HG03280 (cell line): ENCODE results near the gene LAMC1.

Source experiments
- ATAC-seq: cut with Tn5 transposase; IDR thresholded peaks from one replicate; pipeline ENCODE4 v1.9.1; 2021; ENCODE audit warnings: mild to moderate bottlenecking, moderate library complexity; ENCODE audit not compliant: unreplicated experiment

The LAMC1 gene

DNA sequence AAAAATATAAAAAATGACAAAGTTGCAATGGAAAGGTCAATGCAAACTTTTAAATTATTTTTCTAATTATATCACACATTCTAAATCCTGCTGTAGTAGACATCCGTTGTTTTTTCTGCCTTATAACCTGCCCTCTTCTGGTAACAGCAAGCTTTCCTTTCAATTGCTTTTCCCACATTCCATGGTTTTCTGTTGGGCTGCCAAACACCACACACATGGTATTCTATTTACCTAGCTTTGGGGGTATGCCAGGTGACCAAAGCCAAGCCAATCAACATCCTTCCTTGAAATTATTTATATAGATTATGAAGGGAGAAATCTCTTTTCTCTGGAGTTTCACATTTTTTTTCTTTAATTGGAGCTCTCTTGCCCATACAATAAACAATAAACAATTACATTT lies 3.4 kb upstream of the LAMC1 start:
- ATAC-seq: no peak

DNA sequence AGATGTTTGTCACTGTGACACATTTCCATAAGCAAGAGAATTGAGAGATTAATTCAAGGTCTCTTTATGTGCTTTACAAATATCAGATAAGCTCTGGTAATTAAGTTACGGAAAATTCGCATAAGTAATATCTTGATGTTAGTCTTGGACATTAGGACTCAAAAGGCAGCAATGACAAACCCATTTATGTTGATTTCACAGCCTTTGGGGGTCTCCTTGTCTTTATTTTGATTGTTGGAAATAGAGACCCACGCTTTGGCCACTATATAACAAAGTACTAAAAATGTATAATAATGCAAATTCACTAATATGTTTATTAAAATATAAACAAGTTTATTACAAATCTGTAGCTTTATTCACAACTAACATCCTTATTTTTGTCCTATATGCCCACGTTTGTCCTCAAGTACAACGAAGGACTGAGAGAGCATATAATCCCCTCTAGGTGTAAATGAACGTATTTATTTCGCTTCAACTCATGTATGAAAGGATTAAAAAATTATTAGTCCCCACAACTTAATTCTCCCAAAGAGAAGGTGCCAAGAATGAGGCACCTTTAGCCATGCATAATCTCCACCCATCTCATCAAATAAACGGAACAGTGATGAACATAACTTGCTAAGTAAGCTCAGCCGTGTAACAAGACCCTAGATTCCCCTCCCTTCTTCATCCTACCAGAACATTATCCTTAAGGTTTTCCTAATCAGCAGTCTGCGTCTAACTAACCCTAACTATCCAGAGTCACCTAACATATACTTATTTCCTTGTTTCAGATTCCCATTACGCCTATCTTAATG lies 1.6 kb upstream of the LAMC1 start:
- no peak for ATAC-seq

GRCh38 chr1:183022202-183023145 lies 746 bp upstream of the LAMC1 start:
- peak; percentile 29 for ATAC-seq

- peak; percentile 80 for ATAC-seq
Measured at GRCh38 chr1:183023601-183024316, 539 bp downstream of the LAMC1 start.

DNA sequence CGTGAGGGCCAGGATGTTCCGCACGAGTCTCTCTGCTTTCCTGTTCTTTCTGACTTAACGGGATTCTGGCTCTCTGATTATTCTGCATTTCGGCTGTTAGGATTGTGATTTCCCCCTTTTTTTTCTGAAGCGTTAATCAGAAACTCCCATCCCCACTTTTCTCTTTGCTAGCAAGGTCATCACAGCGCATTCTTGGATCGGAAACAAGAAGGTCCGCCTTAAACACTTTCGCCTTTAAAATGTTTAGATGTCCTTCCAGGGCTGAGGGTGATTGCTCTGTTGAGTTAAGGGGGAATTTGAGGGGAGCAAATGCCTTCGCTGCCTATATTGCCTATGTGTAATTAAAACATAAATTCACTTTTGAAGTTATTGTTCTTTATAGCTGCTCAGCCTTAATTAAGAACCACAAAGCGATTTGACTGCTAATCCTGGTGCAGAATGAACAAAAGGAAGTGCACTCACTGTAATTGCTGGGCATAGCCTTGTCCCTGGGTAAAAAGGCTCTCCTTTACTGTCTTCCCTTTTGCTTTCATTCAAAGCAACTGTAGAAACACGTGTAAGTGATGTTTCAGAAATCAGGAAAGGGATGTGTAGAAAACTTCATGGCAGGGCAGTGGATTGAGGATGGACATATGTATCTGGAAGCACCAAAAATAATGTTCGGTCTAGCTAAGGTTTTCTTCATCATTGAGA lies 1.2 kb downstream of the LAMC1 start:
- ATAC-seq: no peak

DNA sequence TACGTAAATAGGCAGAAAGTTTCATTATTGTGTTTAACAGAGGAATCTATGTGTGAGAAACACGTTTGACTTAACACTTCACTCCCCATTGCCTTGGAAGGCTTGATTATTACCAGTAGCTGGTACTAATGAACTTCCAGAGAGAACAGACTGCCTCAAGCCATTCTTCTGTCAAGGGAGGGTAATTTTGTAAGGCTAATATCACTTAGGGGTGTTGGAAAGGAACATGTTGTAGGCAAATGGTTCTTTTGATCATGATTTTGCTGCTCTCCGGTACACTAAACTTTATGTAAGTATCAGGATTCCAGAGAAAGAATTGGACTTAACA lies 1.8 kb downstream of the LAMC1 start:
- ATAC-seq: no peak

GRCh38 chr1:183025782-183026774 lies 2.9 kb downstream of the LAMC1 start:
- no peak for ATAC-seq

DNA sequence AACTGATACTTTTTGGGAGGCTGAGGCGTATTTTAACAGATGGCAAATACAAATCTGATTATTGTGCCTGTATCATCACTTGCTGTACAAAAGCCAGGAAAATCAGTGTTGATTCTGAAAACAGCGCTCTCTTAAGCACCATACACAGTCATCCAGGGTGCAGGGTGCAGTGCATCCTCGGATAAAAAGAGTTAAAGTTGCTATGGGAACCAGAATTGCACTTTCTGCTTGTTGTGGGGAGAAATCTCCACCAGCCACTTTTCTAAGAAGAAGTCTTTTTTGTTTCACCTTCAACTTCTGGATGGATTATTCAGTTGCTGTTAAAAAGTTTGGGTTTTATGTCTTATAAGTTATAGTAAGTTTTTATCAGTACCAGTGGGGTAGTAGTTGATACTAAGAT lies 3.8 kb downstream of the LAMC1 start:
- ATAC-seq: no peak

- no peak for ATAC-seq
Measured at GRCh38 chr1:183027791-183028190, 4.6 kb downstream of the LAMC1 start.

- ATAC-seq: no peak
Measured at GRCh38 chr1:183029591-183030000, 6.4 kb downstream of the LAMC1 start.

DNA sequence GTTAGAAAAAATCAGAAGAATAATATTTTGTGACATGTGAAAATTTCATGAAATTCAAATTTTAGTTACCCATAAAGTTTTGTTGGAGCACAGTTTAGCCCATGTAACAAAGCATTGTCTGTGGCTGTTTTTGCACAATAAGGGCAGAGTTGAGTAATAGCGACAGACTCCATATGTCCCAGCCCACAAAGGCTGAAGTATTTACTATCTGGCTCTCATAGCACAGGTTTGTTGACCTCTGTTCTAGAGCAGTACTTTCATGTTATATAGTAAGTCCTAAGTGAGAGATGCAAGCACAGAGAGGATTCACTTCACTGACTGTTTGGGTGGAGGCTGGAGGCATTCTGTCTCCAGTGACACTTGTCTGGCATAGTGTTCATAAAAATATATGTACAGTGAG lies 6.8 kb downstream of the LAMC1 start:
- ATAC-seq: no peak

- ATAC-seq: no peak
Measured at GRCh38 chr1:183032122-183032921, 9.1 kb downstream of the LAMC1 start.

GRCh38 chr1:183033205-183033604 lies 10.0 kb downstream of the LAMC1 start:
- ATAC-seq: no peak

- no peak for ATAC-seq
Measured at GRCh38 chr1:183034682-183035081, 11.5 kb downstream of the LAMC1 start.

- ATAC-seq: no peak
Measured at GRCh38 chr1:183038333-183038866, 15.2 kb downstream of the LAMC1 start.

GRCh38 chr1:183038913-183039312 lies 15.7 kb downstream of the LAMC1 start:
- no peak for ATAC-seq

DNA sequence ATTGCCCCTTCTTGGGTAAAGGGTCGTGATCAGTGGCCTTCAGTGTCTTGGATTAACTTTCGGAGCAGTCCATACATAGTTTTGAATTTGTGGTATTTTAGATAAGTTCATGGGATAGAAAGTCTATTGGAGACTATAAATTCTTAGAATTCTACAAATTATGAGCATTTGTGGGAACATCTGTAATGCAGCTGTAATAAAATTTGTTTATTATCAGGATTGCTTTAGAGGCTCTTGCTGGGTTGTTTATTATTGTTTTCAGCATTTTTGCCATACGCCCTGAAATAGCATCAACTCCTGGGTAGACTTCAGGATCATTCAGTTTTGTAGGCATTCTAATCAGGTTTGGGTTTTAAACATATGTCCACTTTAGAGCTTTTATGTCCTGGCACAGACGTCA lies 16.1 kb downstream of the LAMC1 start:
- no peak for ATAC-seq

DNA sequence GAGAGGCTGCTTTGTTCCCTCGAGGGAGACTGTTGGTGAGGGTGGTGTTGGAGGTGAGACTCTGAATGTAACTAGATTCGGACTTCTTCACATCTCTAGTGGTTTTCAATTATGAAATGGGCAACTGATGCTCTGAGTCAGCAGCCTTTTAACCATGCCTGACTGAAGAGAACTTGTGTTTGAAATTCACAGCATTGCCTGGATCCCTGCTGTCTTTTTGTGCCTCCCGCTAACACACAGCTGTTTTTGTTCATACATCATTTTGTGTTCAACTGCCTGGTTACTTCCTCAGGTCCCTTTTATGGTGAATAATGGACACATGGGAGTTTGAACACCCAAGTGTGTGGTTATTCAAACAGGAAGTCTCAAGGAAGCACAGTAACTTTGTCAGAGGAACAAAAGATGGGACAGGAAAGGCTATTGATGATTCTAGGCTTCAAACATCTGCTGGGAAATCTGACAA lies 16.8 kb downstream of the LAMC1 start:
- no peak for ATAC-seq
